Measurements from ENCODE around the gene CEP170. TPM values are rescaled to one million over a fixed set of nuclear protein-coding genes. Genes with fewer than 3 reads are reported as not detected.
A peak's percentile ranks its signal among the peaks of the same experiment; 100 is the strongest.
"Not testable (repeated sequence)": the region's sequence is repeated elsewhere in the genome, so short reads cannot be mapped to it uniquely, and the experiment has no call there.

Gene CEP170
- total and polyA plus RNA-seq, 5 donors: 14.9 to 44.3 (median 39.6) TPM

GRCh38 chr1:243204336-243204735 is 50.7 kb downstream of the CEP170 start:
- H3K4me3 ChIP-seq (ENCODE audit: low read length); DNase-seq; H3K4me1 ChIP-seq (ENCODE audit: control insufficient read depth, insufficient read depth, low read length); intact Hi-C loops (cut with DNase I); H3K9me3 ChIP-seq (ENCODE audit: control insufficient read depth, low read length); H3K27ac ChIP-seq (ENCODE audit: low read length); H3K27me3 ChIP-seq (ENCODE audit: control insufficient read depth, insufficient read depth); ATAC-seq: not testable (repeated sequence)
- 99% methylated on average over 1 of the region's 1 CpG for WGBS

- ATAC-seq; H3K27ac ChIP-seq (ENCODE audit: low read length); H3K4me3 ChIP-seq (ENCODE audit: low read length); DNase-seq; H3K4me1 ChIP-seq (ENCODE audit: control insufficient read depth, insufficient read depth, low read length); intact Hi-C loops (cut with DNase I); H3K27me3 ChIP-seq (ENCODE audit: control insufficient read depth, insufficient read depth); H3K9me3 ChIP-seq (ENCODE audit: control insufficient read depth, low read length): not testable (repeated sequence)
- WGBS: 79% methylated on average over 4 of the region's 4 CpGs
Observed at GRCh38 chr1:243203196-243203595, 51.9 kb downstream of the CEP170 start.

- DNase-seq; H3K27ac ChIP-seq (ENCODE audit: low read length); H3K4me3 ChIP-seq (ENCODE audit: low read length); intact Hi-C loops (cut with DNase I); H3K27me3 ChIP-seq (ENCODE audit: control insufficient read depth, insufficient read depth); ATAC-seq; H3K4me1 ChIP-seq (ENCODE audit: control insufficient read depth, insufficient read depth, low read length); H3K9me3 ChIP-seq (ENCODE audit: control insufficient read depth, low read length): not testable (repeated sequence)
- 75% methylated on average over 2 of the region's 2 CpGs for WGBS
Observed at GRCh38 chr1:243201316-243201715, 53.8 kb downstream of the CEP170 start.

GRCh38 chr1:243197524-243197923 is 57.6 kb downstream of the CEP170 start:
- intact Hi-C loops (cut with DNase I); H3K27me3 ChIP-seq (ENCODE audit: control insufficient read depth, insufficient read depth); DNase-seq; H3K4me1 ChIP-seq (ENCODE audit: control insufficient read depth, insufficient read depth, low read length); H3K4me3 ChIP-seq (ENCODE audit: low read length); ATAC-seq; H3K27ac ChIP-seq (ENCODE audit: low read length); H3K9me3 ChIP-seq (ENCODE audit: control insufficient read depth, low read length): not testable (repeated sequence)
- WGBS: 90% methylated on average over 6 of the region's 6 CpGs

GRCh38 chr1:243193330-243193729 is 61.8 kb downstream of the CEP170 start:
- H3K4me3 ChIP-seq (ENCODE audit: low read length); H3K27ac ChIP-seq (ENCODE audit: low read length); intact Hi-C loops (cut with DNase I); H3K27me3 ChIP-seq (ENCODE audit: control insufficient read depth, insufficient read depth); H3K4me1 ChIP-seq (ENCODE audit: control insufficient read depth, insufficient read depth, low read length); DNase-seq; H3K9me3 ChIP-seq (ENCODE audit: control insufficient read depth, low read length): not testable (repeated sequence)
- ATAC-seq: peak; percentile 46 to 55
- WGBS: 58% methylated on average over 1 of the region's 2 CpGs

GRCh38 chr1:243186201-243186995 is 68.7 kb downstream of the CEP170 start:
- WGBS: 92% methylated on average over 8 of the region's 8 CpGs
- intact Hi-C loops (cut with DNase I); DNase-seq: not testable (repeated sequence)

GRCh38 chr1:243184787-243185186 is 70.3 kb downstream of the CEP170 start:
- ATAC-seq; DNase-seq; H3K4me3 ChIP-seq (ENCODE audit: low read length); H3K27me3 ChIP-seq (ENCODE audit: control insufficient read depth, insufficient read depth); H3K9me3 ChIP-seq (ENCODE audit: control insufficient read depth, low read length); H3K4me1 ChIP-seq (ENCODE audit: control insufficient read depth, insufficient read depth, low read length); H3K27ac ChIP-seq (ENCODE audit: low read length); intact Hi-C loops (cut with DNase I): not testable (repeated sequence)
- 95% methylated on average over 7 of the region's 7 CpGs for WGBS

More at GRCh38 chr1:243186201-243186995, 68.7 kb downstream of the CEP170 start:
- H3K4me3 ChIP-seq (ENCODE audit: low read length); H3K27ac ChIP-seq (ENCODE audit: low read length); ATAC-seq; H3K27me3 ChIP-seq (ENCODE audit: control insufficient read depth, insufficient read depth); H3K9me3 ChIP-seq (ENCODE audit: control insufficient read depth, low read length); H3K4me1 ChIP-seq (ENCODE audit: control insufficient read depth, insufficient read depth, low read length): not testable (repeated sequence)

- H3K4me3 ChIP-seq (ENCODE audit: low read length); H3K27me3 ChIP-seq (ENCODE audit: control insufficient read depth, insufficient read depth); ATAC-seq; intact Hi-C loops (cut with DNase I); DNase-seq; H3K27ac ChIP-seq (ENCODE audit: low read length); H3K9me3 ChIP-seq (ENCODE audit: control insufficient read depth, low read length); H3K4me1 ChIP-seq (ENCODE audit: control insufficient read depth, insufficient read depth, low read length): not testable (repeated sequence)
Observed at GRCh38 chr1:243183661-243184060, 71.4 kb downstream of the CEP170 start.

- ATAC-seq; intact Hi-C loops (cut with DNase I); H3K27ac ChIP-seq (ENCODE audit: low read length); H3K27me3 ChIP-seq (ENCODE audit: control insufficient read depth, insufficient read depth); H3K4me3 ChIP-seq (ENCODE audit: low read length); DNase-seq; H3K9me3 ChIP-seq (ENCODE audit: control insufficient read depth, low read length); H3K4me1 ChIP-seq (ENCODE audit: control insufficient read depth, insufficient read depth, low read length): not testable (repeated sequence)
- WGBS: 88% methylated on average over 3 of the region's 3 CpGs
Observed at GRCh38 chr1:243183176-243183575, 71.9 kb downstream of the CEP170 start.

GRCh38 chr1:243179720-243180119 is 75.4 kb downstream of the CEP170 start:
- DNase-seq (no peak), ATAC-seq (no peak)
- intact Hi-C loops (cut with DNase I): no loop called here
- no peaks in the 10 kb centered on the region for H3K27me3 ChIP-seq (ENCODE audit: control insufficient read depth, insufficient read depth)
- WGBS: 82% methylated on average over 7 of the region's 7 CpGs
- no peak overlapping the region for H3K4me3 ChIP-seq (ENCODE audit: low read length)
- no peak overlapping the region for H3K27ac ChIP-seq (ENCODE audit: low read length)
- H3K9me3 ChIP-seq (ENCODE audit: control insufficient read depth, low read length): no peaks in the 10 kb centered on the region
- H3K4me1 ChIP-seq (ENCODE audit: control insufficient read depth, insufficient read depth, low read length): no peaks in the 10 kb centered on the region

GRCh38 chr1:243177792-243178191 is 77.3 kb downstream of the CEP170 start:
- DNase-seq; intact Hi-C loops (cut with DNase I); H3K4me1 ChIP-seq (ENCODE audit: control insufficient read depth, insufficient read depth, low read length); H3K27ac ChIP-seq (ENCODE audit: low read length); H3K27me3 ChIP-seq (ENCODE audit: control insufficient read depth, insufficient read depth); H3K9me3 ChIP-seq (ENCODE audit: control insufficient read depth, low read length); ATAC-seq; H3K4me3 ChIP-seq (ENCODE audit: low read length): not testable (repeated sequence)
- 98% methylated on average over 6 of the region's 6 CpGs for WGBS
